HEK293 (cell line): ENCODE results near the gene IFFO2.

Experiments used
- HOXA7 ChIP-seq: sonication (generic); formaldehyde crosslinking; IDR thresholded peaks from 2 replicates; pipeline ENCODE4 v1.8.1; 2022; ENCODE audit warnings: missing genetic modification reagents, borderline replicate concordance
- YY2 ChIP-seq: fragments of 450-650 bp; formaldehyde crosslinking; IDR thresholded peaks from 2 replicates; pipeline ENCODE4 v1.5.1; 2016; ENCODE audit warnings: missing biosample characterization, missing genetic modification characterization
- ZNF138 ChIP-seq: fragments of 450-650 bp; formaldehyde crosslinking; IDR thresholded peaks from 2 replicates; pipeline ENCODE4 v1.5.1; 2016; ENCODE audit warnings: missing biosample characterization, missing genetic modification characterization, borderline replicate concordance
- ZNF23 ChIP-seq: fragments of 450-650 bp; formaldehyde crosslinking; IDR thresholded peaks from 2 replicates; pipeline ENCODE4 v1.5.1; 2016; ENCODE audit warnings: missing biosample characterization, missing genetic modification characterization, borderline replicate concordance
- ZNF350 ChIP-seq: fragments of 450-650 bp; formaldehyde crosslinking; IDR thresholded peaks from 2 replicates; pipeline ENCODE4 v1.5.0; 2017; ENCODE audit warnings: missing biosample characterization, mild to moderate bottlenecking, missing genetic modification characterization
- ZNF530 ChIP-seq: fragments of 450-650 bp; formaldehyde crosslinking; IDR thresholded peaks from 2 replicates; pipeline ENCODE4 v1.5.1; 2016; ENCODE audit warnings: low read depth, missing biosample characterization, missing genetic modification characterization
- ZNF600 ChIP-seq: fragments of 450-650 bp; formaldehyde crosslinking; IDR thresholded peaks from 2 replicates; pipeline ENCODE4 v1.5.1; 2016; ENCODE audit warnings: missing biosample characterization, missing genetic modification characterization
- TF ChIP-seq, protein P1 (sequence below): fragments of 450-650 bp; formaldehyde crosslinking; IDR thresholded peaks from 2 replicates; pipeline ENCODE4 v1.5.1; 2016; ENCODE audit warnings: missing biosample characterization, missing genetic modification characterization, low read depth
- TF ChIP-seq, protein P2 (sequence below): fragments of 450-650 bp; formaldehyde crosslinking; IDR thresholded peaks from 2 replicates; pipeline ENCODE4 v1.5.1; 2016; ENCODE audit warnings: missing biosample characterization, missing genetic modification characterization, low read depth
- TF ChIP-seq, protein P3 (sequence below): fragments of 450-650 bp; formaldehyde crosslinking; IDR thresholded peaks from 2 replicates; pipeline ENCODE4 v1.5.1; 2016; ENCODE audit warnings: missing biosample characterization, missing genetic modification characterization
- TF ChIP-seq, protein P4 (sequence below): fragments of 450-650 bp; formaldehyde crosslinking; optimal IDR thresholded peaks from 2 replicates; pipeline ENCODE3; 2016; ENCODE audit warnings: missing biosample characterization, mild to moderate bottlenecking, missing genetic modification characterization

DNA sequence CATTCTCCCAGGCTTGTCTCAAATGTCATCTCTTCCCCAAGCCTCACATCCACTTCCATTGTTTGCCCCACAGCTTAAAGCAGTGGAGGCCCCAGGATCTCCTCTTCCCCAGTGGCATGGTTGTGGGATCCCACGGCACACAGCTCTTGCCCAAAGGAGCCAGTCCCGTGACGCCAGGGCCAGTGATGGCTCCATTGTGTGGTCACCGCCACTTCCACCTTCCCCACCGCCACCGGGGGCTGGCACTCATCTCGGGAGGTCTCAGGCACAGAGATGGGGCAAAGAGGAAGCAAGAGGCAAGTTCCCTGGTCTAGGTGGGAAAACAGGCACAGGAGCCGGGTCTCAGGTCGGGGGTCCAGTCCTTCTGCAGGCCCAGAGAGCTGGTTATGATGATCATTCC is 31.2 kb downstream of the IFFO2 start:
- TF ChIP-seq ZNF138 (tag by site-specific recombination) (no peak), ZNF530 (tag by site-specific recombination) (no peak), YY2 (tag by site-specific recombination) (no peak), HOXA7 (no peak), ZNF23 (tag by site-specific recombination) (no peak), ZNF600 (tag by site-specific recombination) (no peak), ZNF350 (tag by site-specific recombination) (no peak)
- TF ChIP-seq, protein P1, sequence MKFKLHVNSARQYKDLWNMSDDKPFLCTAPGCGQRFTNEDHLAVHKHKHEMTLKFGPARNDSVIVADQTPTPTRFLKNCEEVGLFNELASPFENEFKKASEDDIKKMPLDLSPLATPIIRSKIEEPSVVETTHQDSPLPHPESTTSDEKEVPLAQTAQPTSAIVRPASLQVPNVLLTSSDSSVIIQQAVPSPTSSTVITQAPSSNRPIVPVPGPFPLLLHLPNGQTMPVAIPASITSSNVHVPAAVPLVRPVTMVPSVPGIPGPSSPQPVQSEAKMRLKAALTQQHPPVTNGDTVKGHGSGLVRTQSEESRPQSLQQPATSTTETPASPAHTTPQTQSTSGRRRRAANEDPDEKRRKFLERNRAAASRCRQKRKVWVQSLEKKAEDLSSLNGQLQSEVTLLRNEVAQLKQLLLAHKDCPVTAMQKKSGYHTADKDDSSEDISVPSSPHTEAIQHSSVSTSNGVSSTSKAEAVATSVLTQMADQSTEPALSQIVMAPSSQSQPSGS (tag by site-specific recombination) = no peak
- TF ChIP-seq, protein P2, sequence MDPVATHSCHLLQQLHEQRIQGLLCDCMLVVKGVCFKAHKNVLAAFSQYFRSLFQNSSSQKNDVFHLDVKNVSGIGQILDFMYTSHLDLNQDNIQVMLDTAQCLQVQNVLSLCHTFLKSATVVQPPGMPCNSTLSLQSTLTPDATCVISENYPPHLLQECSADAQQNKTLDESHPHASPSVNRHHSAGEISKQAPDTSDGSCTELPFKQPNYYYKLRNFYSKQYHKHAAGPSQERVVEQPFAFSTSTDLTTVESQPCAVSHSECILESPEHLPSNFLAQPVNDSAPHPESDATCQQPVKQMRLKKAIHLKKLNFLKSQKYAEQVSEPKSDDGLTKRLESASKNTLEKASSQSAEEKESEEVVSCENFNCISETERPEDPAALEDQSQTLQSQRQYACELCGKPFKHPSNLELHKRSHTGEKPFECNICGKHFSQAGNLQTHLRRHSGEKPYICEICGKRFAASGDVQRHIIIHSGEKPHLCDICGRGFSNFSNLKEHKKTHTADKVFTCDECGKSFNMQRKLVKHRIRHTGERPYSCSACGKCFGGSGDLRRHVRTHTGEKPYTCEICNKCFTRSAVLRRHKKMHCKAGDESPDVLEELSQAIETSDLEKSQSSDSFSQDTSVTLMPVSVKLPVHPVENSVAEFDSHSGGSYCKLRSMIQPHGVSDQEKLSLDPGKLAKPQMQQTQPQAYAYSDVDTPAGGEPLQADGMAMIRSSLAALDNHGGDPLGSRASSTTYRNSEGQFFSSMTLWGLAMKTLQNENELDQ = no peak
- TF ChIP-seq, protein P3, sequence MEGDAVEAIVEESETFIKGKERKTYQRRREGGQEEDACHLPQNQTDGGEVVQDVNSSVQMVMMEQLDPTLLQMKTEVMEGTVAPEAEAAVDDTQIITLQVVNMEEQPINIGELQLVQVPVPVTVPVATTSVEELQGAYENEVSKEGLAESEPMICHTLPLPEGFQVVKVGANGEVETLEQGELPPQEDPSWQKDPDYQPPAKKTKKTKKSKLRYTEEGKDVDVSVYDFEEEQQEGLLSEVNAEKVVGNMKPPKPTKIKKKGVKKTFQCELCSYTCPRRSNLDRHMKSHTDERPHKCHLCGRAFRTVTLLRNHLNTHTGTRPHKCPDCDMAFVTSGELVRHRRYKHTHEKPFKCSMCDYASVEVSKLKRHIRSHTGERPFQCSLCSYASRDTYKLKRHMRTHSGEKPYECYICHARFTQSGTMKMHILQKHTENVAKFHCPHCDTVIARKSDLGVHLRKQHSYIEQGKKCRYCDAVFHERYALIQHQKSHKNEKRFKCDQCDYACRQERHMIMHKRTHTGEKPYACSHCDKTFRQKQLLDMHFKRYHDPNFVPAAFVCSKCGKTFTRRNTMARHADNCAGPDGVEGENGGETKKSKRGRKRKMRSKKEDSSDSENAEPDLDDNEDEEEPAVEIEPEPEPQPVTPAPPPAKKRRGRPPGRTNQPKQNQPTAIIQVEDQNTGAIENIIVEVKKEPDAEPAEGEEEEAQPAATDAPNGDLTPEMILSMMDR = no peak
- TF ChIP-seq, protein P4, sequence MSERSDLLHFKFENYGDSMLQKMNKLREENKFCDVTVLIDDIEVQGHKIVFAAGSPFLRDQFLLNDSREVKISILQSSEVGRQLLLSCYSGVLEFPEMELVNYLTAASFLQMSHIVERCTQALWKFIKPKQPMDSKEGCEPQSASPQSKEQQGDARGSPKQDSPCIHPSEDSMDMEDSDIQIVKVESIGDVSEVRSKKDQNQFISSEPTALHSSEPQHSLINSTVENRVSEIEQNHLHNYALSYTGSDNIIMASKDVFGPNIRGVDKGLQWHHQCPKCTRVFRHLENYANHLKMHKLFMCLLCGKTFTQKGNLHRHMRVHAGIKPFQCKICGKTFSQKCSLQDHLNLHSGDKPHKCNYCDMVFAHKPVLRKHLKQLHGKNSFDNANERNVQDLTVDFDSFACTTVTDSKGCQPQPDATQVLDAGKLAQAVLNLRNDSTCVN = no peak
